Peyer's patch (tissue), 4 donors: ENCODE measurements around the gene IMMP2L.

Experiments used
- POLR2A ChIP-seq, 2 donors: fragments of 450-650 bp; IDR thresholded peaks; one replicate each; pipeline ENCODE4 v1.5.1; 2017; ENCODE audit warnings: antibody characterized with exemption in 2 of 2, mild to moderate bottlenecking in 2 of 2, moderate library complexity in 2 of 2
- TF ChIP-seq, protein P1 (sequence below), 6 experiments: fragments of 450-650 bp in 4 of 6; fragments of 200-600 bp in 2 of 6; sonication (generic) in 1 of 6; IDR thresholded peaks; one replicate each; pipeline ENCODE4 v1.5.1; 2017 to 2019; ENCODE audit warnings: antibody characterized with exemption in 6 of 6, mild to moderate bottlenecking in 3 of 6, moderate library complexity in 1 of 6

DNA sequence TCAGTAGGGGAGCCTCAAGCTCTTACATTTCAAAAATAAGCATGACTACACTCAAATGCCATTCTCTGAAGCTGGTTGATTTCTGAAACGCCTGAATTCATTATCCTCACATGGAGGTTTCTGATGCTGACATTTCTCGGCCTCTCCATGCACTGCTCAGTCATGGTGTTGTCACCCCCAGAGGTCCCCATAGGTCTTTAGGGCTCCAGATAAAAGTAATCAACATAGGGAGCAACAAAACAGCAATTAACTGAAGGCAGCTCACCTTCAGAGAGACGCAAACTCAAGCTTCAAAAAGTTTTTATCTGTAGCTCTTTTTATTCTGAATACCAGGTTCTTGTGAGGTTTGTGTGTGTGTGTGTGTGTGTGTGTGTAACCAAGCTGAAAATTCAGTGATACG lies 694.5 kb downstream of the IMMP2L start:
- TF ChIP-seq, protein P1, sequence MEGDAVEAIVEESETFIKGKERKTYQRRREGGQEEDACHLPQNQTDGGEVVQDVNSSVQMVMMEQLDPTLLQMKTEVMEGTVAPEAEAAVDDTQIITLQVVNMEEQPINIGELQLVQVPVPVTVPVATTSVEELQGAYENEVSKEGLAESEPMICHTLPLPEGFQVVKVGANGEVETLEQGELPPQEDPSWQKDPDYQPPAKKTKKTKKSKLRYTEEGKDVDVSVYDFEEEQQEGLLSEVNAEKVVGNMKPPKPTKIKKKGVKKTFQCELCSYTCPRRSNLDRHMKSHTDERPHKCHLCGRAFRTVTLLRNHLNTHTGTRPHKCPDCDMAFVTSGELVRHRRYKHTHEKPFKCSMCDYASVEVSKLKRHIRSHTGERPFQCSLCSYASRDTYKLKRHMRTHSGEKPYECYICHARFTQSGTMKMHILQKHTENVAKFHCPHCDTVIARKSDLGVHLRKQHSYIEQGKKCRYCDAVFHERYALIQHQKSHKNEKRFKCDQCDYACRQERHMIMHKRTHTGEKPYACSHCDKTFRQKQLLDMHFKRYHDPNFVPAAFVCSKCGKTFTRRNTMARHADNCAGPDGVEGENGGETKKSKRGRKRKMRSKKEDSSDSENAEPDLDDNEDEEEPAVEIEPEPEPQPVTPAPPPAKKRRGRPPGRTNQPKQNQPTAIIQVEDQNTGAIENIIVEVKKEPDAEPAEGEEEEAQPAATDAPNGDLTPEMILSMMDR (IDR thresholded peaks at IDR 0.05): no peak
- no peak for TF ChIP-seq POLR2A (IDR thresholded peaks at IDR 0.05)
